ENCODE results near the gene KCNK1. TPM values are rescaled to one million over a fixed set of nuclear protein-coding genes. Genes with fewer than 3 reads are reported as not detected.

Gene KCNK1
- total and polyA plus RNA-seq, 2 experiments from 2014 or later = 1.8 to 8.5 TPM

GRCh38 chr1:233719655-233720341, 105.9 kb downstream of the KCNK1 start:
- Histone ChIP-seq H3K27me3 (no peaks in the 10 kb centered on the region), H3K4me1 (ENCODE audit: low read depth) (peaks cover 38% of the 10 kb centered on the region), H3K27ac (peak overlapping the region; percentile 27)

GRCh38 chr1:233721004-233721595, 107.2 kb downstream of the KCNK1 start:
- Histone ChIP-seq H3K4me1 (ENCODE audit: low read depth) (peaks cover 38% of the 10 kb centered on the region), H3K27ac (peak overlapping the region; percentile 92), H3K4me3 (no peak overlapping the region), H3K27me3 (no peaks in the 10 kb centered on the region), H3K36me3 (no peaks in the 10 kb centered on the region), H3K9me3 (ENCODE audit: low read depth) (no peaks in the 10 kb centered on the region)
- no peak for TF ChIP-seq CTCF (IDR thresholded peaks at IDR 0.05; ENCODE audit: low read depth, low read length)
- no peak for DNase-seq (ENCODE audit: low read depth in 1 of 2, low spot score in 1 of 2)

More at GRCh38 chr1:233719655-233720341, 105.9 kb downstream of the KCNK1 start:
- Histone ChIP-seq H3K9me3 (ENCODE audit: low read depth) (no peaks in the 10 kb centered on the region), H3K36me3 (no peaks in the 10 kb centered on the region), H3K4me3 (no peak overlapping the region)
- no peak for TF ChIP-seq CTCF (IDR thresholded peaks at IDR 0.05; ENCODE audit: low read depth, low read length)
- peak in 1 of 2 donors; percentile 24 for DNase-seq (ENCODE audit: low read depth in 1 of 2, low spot score in 1 of 2)

Data from cardiac muscle cell (in vitro differentiated cells and primary cell).